Activated CD4-positive, alpha-beta memory T cell treated with anti-CD3 and anti-CD28 coated beads, Interleukin-2, amount 10 ng/mL, durations not matched to agents 7 days and 5 days (primary cell): ENCODE results near the gene SPAG9. TPM values are rescaled to one million over a fixed set of nuclear protein-coding genes. Genes with fewer than 3 reads are reported as not detected.

ENCODE experiments used
- CTCF ChIA-PET: fragments of 350-600 bp; sonication (Branson Sonifier 250); formaldehyde crosslinking; loops from one replicate; lab custom pipeline; 2021; ENCODE audit warnings: antibody characterized with exemption, inconsistent platforms; lab: Charles Lee
- POLR2A ChIA-PET: fragments of 350-600 bp; sonication (Branson Sonifier 250); formaldehyde crosslinking; loops from one replicate; lab custom pipeline; 2021; ENCODE audit warnings: antibody characterized with exemption; lab: Charles Lee
- DNase-seq: peaks from one replicate; pipeline ENCODE4 v3.0.0-alpha.2; 2020
- H3K27ac Mint-ChIP-seq: one replicate; pipeline ENCODE4 v1.8.0; 2021; ENCODE audit warnings: mild to moderate bottlenecking, mixed read lengths
- H3K27me3 Mint-ChIP-seq: one replicate; pipeline ENCODE4 v1.8.0; 2021; ENCODE audit warnings: mixed read lengths
- H3K36me3 Mint-ChIP-seq: one replicate; pipeline ENCODE4 v1.8.0; 2021; ENCODE audit warnings: low read depth, mixed read lengths
- H3K4me1 Mint-ChIP-seq: one replicate; pipeline ENCODE4 v1.8.0; 2021; ENCODE audit warnings: mixed read lengths
- H3K4me3 Mint-ChIP-seq: one replicate; pipeline ENCODE4 v1.8.0; 2021; ENCODE audit warnings: mild to moderate bottlenecking, mixed read lengths
- H3K9me3 Mint-ChIP-seq: one replicate; pipeline ENCODE4 v1.8.0; 2021; ENCODE audit warnings: mixed read lengths
- total RNA-seq, 2 experiments: library from RNA; stranded (reverse); gene quantifications; one replicate each; pipeline ENCODE4 v1.2.3, GENCODE V29; 2021

SPAG9 gene
- total RNA-seq, 2 experiments from 2014 or later = 50.9 to 53.0 TPM

DNA sequence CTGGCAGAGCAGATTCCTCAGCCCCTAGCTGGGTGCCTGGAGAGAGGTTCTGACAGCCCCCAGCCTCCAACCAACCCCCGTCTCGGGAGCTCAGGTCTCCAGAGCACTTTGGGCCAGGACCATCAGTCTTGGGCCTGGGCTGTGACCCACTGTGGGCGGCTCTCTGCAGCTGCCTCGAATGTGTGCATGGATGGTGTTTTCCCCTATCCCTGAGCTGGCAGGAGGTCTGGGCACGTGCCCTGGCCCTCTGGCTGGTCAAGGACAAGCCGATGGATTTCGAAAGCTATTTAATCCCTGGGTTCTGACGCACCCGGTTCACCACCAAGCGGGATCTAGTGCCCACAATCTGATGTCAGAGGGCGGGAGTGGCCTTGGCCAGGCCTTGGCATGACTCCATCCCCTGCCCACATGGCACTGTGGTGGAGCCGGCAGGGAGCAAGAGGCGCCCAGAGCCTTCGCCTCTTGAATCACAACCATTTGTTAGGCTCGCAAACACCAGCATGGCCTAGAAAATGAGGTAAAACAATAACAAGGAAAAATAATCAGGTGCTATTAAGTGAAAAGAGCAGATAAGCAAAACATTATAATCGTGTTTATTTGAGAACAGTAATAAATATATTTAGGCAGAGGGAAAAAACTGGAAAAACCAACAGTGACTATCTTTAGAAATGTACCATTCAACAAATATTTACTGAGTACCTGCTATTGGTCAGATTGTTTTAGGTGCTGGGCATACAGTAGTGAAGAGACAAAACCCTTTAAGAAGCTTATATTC lies 185.3 kb downstream of the SPAG9 start:
- POLR2A ChIA-PET = interaction anchor here (1.1 to 3.3 kb wide), 5 partner anchors 9 to 84 kb away, joined by 3 to 22 read pairs (median 5); partner anchors contain the start of gene TOB1

DNA sequence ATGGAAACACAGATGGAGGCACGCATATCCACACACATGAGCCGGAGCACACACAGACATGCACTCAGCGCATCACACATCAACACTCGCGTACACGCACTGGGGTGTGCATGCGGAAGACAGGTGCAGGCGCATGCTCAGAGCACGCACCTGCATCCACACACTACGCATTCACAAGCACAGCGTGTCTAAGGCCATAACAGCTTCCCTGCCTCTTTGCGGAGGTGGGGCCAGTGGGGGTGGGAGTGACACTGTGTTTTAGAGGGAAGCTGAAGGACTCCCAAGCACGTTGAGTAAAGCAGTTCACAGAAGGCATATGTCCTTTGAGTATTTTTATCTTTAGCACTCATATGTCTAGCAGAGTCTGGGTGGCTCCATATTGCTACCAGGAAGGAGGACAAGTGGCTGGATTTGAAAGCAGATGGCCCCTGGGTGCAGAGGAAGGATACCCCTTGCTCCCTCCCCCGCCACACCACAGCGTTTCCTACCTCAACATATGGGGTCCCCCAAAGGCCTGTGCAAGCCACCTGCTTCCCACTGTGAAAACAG lies 185.9 kb downstream of the SPAG9 start:
- Mint-ChIP-seq H3K4me3 (no peak overlapping the region), H3K36me3 (no peaks in the 10 kb centered on the region), H3K4me1 (peaks cover 15% of the 10 kb centered on the region), H3K9me3 (no peaks in the 10 kb centered on the region), H3K27me3 (peaks cover 9% of the 10 kb centered on the region), H3K27ac (no peak overlapping the region)
- ChIA-PET CTCF (interaction anchor here (2.8 kb wide), 1 partner anchor 82 kb away, joined by 9 read pairs; no protein-coding TSS in a partner anchor), POLR2A (interaction anchor here (0.6 to 3.3 kb wide), 5 partner anchors 9 to 83 kb away, joined by 3 to 22 read pairs (median 5); partner anchors contain the start of gene TOB1)
- no peak for DNase-seq

More for the DNA sequence above, 185.3 kb downstream of the SPAG9 start:
- Mint-ChIP-seq H3K4me3 (no peak overlapping the region), H3K27me3 (peaks cover 4% of the 10 kb centered on the region), H3K9me3 (no peaks in the 10 kb centered on the region), H3K36me3 (no peaks in the 10 kb centered on the region), H3K4me1 (peaks cover 11% of the 10 kb centered on the region), H3K27ac (no peak overlapping the region)
- DNase-seq = no peak
- CTCF ChIA-PET = interaction anchor here (1.1 to 2.8 kb wide), 3 partner anchors 13 to 83 kb away, joined by 3 to 9 read pairs (median 3); no protein-coding TSS in a partner anchor

DNA sequence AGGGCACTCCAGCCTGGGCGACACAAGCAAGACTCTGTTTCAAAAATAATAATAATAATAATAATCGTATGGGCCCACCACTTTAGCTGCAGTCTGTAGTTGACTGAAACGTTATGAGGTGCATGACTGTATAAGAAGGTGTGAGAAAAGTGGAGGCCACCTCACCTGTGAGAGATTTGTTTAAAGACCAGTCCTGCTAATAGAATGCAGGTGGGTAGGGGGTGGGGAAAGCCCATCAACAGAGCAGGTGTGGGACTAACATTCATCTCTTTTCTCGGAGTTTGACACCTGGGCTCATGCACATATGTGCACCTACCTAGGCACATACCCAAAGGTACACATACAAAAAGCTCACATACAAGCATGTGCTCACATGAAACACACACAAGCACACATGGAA lies 186.5 kb downstream of the SPAG9 start:
- Mint-ChIP-seq H3K27ac (no peak overlapping the region), H3K27me3 (peaks cover 12% of the 10 kb centered on the region), H3K4me1 (peaks cover 16% of the 10 kb centered on the region), H3K36me3 (no peaks in the 10 kb centered on the region), H3K4me3 (no peak overlapping the region), H3K9me3 (no peaks in the 10 kb centered on the region)
- DNase-seq = no peak
- ChIA-PET POLR2A (interaction anchor here (0.6 to 3.3 kb wide), 3 partner anchors 10 to 68 kb away, joined by 3 to 22 read pairs (median 16); partner anchors contain the start of gene TOB1), CTCF (interaction anchor here (2.8 kb wide), 1 partner anchor 81 kb away, joined by 9 read pairs; no protein-coding TSS in a partner anchor)

DNA sequence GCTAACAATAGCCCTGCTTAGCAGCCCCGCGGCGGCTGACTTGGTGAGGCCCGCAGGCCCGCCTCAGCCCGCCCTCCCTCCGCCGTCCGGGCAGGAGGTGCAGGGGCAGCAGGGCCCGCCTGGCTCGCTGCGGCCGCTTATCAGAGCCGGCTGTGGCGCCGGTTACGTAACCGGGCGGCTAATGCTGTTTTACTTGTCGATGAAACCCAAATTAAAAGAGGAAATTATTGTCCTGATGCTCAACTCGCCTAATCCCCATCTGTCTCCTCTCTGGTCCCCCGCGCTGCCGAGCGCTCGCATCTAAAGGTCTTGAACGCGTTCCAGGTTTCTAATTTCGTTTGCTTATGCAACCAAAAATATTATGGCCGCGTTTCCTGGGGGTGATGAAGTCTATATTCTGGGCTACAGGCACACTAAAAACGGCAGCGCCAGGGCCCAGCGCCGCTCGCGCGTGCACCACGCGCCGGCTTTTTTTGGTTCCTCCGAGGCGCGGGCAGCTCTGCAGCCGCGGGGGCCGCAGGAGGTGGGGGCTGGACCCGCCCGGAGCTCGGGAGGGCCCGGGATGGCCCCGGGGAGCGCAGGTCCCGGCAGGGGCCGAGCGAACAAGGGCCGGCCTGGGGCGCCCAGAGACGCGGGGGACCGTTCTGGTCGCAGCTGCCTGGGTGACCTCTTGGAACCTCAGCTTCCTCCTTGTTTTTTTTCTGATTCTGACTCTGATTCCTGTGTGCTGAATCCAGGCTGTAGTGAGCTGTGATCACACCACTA lies 189.3 kb downstream of the SPAG9 start:
- POLR2A ChIA-PET = interaction anchor here (0.8 to 2.9 kb wide), 12 partner anchors 13 to 231 kb away, joined by 3 to 55 read pairs (median 4); partner anchors contain the start of gene TOB1
- CTCF ChIA-PET = interaction anchor here (0.9 to 2.7 kb wide), 6 partner anchors 12 to 79 kb away, joined by 3 to 12 read pairs (median 7); partner anchors contain the start of gene TOB1

DNA sequence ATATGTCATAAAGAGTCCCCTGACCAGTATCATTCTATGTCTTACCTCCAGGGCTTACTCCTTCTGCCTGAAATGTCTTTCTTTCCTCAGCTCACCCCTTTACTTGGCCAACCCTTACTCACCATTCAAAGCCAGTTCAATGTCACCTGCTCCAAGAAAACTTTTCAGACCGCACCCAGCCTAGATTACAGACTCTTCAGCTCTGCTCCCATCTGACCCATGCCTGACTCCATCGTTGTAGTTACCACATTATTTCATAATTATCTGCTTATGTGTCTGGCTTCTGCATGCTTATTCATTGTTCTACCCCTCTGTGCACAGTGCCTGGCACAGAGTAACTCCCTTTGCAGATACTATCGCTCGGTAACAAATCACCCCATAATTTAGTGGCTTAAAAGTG lies 192.0 kb downstream of the SPAG9 start:
- ChIA-PET POLR2A (interaction anchor here (4.7 kb wide), 1 partner anchor 62 kb away, joined by 71 read pairs; the partner anchor contains the start of gene TOB1), CTCF (no interaction called here)

More for the DNA sequence above, 189.3 kb downstream of the SPAG9 start:
- DNase-seq = peak; percentile 53
- Mint-ChIP-seq H3K4me3 (peak overlapping the region; percentile 68), H3K9me3 (no peaks in the 10 kb centered on the region), H3K27ac (peak overlapping the region; percentile 47), H3K27me3 (peaks cover 23% of the 10 kb centered on the region), H3K4me1 (peaks cover 39% of the 10 kb centered on the region), H3K36me3 (no peaks in the 10 kb centered on the region)

DNA sequence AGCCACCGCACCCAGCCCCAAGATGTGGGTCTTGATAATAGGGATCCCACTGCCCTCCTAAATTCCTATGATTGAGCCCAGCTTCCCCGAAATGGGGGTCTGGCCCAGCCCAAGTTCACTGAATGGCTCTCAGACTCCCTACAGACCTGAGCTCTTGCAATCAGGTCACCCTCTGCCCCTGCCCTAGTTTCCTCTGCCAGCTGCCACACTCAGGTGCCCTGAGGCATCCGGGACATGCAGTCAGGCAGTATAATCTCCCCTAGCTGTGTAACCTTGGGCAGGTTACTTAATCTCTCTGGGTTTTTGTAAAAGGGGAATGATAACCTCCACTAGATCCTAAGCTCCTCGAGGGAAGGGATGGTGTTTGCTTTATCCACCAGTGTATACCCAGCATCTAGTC lies 193.4 kb downstream of the SPAG9 start:
- H3K4me1 Mint-ChIP-seq = peaks cover 50% of the 10 kb centered on the region
- ChIA-PET CTCF (interaction anchor here (0.6 to 1.4 kb wide), 3 partner anchors 17 to 65 kb away, joined by 3 to 5 read pairs (median 3); no protein-coding TSS in a partner anchor), POLR2A (interaction anchor here (0.9 to 4.7 kb wide), 8 partner anchors 13 to 61 kb away, joined by 3 to 71 read pairs (median 6); partner anchors contain the start of gene TOB1)
- peaks cover 26% of the 10 kb centered on the region for H3K27me3 Mint-ChIP-seq
- no peak overlapping the region for H3K4me3 Mint-ChIP-seq
- DNase-seq = no peak
- H3K27ac Mint-ChIP-seq = no peak overlapping the region
- H3K9me3 Mint-ChIP-seq = no peaks in the 10 kb centered on the region
- H3K36me3 Mint-ChIP-seq = no peaks in the 10 kb centered on the region

More for the DNA sequence above, 192.0 kb downstream of the SPAG9 start:
- DNase-seq = no peak
- no peak overlapping the region for H3K4me3 Mint-ChIP-seq
- peaks cover 26% of the 10 kb centered on the region for H3K27me3 Mint-ChIP-seq
- peaks cover 50% of the 10 kb centered on the region for H3K4me1 Mint-ChIP-seq
- H3K9me3 Mint-ChIP-seq = no peaks in the 10 kb centered on the region
- no peak overlapping the region for H3K27ac Mint-ChIP-seq
- no peaks in the 10 kb centered on the region for H3K36me3 Mint-ChIP-seq

DNA sequence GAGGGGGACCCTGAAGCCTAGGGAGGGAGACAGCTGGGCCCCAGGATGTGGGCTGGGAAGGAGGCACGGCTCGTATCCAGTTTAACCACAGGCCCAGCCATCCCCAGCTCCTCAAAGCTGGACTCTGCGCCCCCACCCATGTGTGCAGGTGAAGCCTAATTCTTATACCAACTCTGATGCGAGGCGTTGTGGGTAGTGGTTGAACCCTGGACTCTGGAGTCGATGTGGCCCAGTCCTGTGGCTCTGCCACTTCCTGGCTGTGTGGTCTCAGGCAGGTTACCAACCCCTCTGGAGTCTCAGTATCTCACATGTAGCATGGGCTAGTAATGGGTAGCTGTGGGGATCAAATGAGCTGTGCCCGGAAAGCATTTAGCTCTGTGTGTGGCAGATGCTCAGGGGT lies 194.1 kb downstream of the SPAG9 start:
- peak; percentile 73 for DNase-seq
- Mint-ChIP-seq H3K27ac (no peak overlapping the region), H3K9me3 (no peaks in the 10 kb centered on the region), H3K4me1 (peaks cover 48% of the 10 kb centered on the region), H3K27me3 (peaks cover 24% of the 10 kb centered on the region), H3K36me3 (no peaks in the 10 kb centered on the region), H3K4me3 (no peak overlapping the region)
- ChIA-PET POLR2A (interaction anchor here (0.6 to 4.7 kb wide), 11 partner anchors 9 to 66 kb away, joined by 3 to 71 read pairs (median 4); partner anchors contain the start of gene TOB1), CTCF (interaction anchor here (0.6 to 1.5 kb wide), 6 partner anchors 14 to 75 kb away, joined by 3 to 5 read pairs (median 3); no protein-coding TSS in a partner anchor)

DNA sequence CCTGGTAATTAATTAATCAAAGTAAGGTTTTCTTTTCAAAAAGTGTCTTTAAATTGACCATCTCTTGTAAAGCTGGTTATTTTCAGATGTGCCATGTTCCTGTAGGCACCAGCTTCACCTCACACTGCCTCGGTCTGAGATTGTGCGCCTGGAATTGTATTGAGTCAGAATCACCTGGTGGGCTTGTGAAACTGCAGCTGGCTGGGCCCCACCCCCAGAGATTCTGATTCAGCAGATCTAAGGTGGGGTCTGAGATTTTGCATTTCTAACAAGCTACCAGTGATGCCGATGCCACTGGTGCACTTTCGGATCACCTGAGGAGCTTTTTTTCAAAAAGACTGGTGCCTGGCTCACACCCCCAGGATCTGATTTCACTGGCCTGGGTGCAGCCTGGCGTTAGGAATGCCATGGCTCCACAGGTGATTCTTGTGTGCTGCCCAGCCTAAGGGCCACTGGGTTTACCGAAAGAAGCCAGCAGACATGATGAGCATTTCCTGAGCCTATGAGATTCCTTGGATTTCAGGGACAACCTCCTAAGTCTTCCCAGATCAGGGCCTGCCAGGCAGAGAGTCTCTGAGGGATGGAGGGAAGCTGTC lies 195.3 kb downstream of the SPAG9 start:
- no peaks in the 10 kb centered on the region for H3K9me3 Mint-ChIP-seq
- H3K27ac Mint-ChIP-seq = no peak overlapping the region
- POLR2A ChIA-PET = interaction anchor here (1.5 to 4.7 kb wide), 5 partner anchors 10 to 59 kb away, joined by 4 to 71 read pairs (median 13); partner anchors contain the start of gene TOB1

DNA sequence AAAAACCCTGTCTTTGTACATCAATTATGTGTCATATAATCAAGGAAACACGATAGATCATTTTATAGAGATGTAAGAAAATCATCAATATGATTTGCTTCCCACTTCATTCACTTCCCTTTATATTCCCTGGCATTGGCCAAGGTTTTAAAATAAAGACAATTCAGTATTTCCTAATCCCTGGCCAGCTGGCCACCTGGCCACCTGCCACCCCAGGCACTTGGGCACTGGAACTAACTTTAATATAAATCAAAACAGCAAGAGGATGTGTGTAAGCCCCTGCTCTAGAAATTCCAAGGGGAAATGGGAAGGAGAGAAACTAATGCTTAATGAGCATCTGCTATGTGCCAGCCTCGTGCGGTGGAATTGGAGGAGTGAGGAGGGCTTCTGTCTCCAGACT lies 195.9 kb downstream of the SPAG9 start:
- no peaks in the 10 kb centered on the region for H3K36me3 Mint-ChIP-seq
- H3K4me1 Mint-ChIP-seq = peaks cover 47% of the 10 kb centered on the region
- peaks cover 17% of the 10 kb centered on the region for H3K27me3 Mint-ChIP-seq
- no peaks in the 10 kb centered on the region for H3K9me3 Mint-ChIP-seq
- H3K4me3 Mint-ChIP-seq = no peak overlapping the region
- CTCF ChIA-PET = interaction anchor here (0.7 kb wide), 2 partner anchors 20 to 57 kb away, joined by 3 read pairs; no protein-coding TSS in a partner anchor
- no peak overlapping the region for H3K27ac Mint-ChIP-seq
- POLR2A ChIA-PET = interaction anchor here (1.5 to 4.7 kb wide), 3 partner anchors 20 to 59 kb away, joined by 4 to 71 read pairs (median 13); partner anchors contain the start of gene TOB1
- no peak for DNase-seq

More for the DNA sequence above, 195.3 kb downstream of the SPAG9 start:
- H3K4me3 Mint-ChIP-seq = no peak overlapping the region
- H3K27me3 Mint-ChIP-seq = peaks cover 22% of the 10 kb centered on the region
- CTCF ChIA-PET = interaction anchor here (0.7 to 1.5 kb wide), 4 partner anchors 13 to 73 kb away, joined by 3 to 4 read pairs (median 3); no protein-coding TSS in a partner anchor
- no peak for DNase-seq
- H3K4me1 Mint-ChIP-seq = peaks cover 46% of the 10 kb centered on the region
- no peaks in the 10 kb centered on the region for H3K36me3 Mint-ChIP-seq

DNA sequence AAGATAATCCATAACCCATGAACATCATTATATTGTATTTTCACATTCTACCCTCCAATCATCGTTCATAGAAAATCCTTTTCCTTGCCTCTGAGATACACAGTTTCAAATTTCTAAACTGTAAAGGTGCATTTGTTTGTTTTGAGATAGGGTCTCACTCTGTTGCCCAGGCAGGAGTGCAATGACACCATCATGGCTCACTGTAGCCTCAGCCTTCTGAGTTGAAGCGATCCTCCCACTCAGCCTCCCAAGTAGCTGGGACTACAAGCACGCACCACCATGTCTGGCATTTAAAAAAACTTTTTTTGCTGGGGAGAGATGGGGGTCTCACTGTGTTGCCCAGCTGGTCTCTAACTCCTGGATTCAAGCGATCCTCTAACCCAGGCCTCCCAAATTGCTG lies 196.4 kb downstream of the SPAG9 start:
- DNase-seq = no peak
- no peak overlapping the region for H3K27ac Mint-ChIP-seq
- ChIA-PET CTCF (no interaction called here), POLR2A (interaction anchor here (4.7 to 11.4 kb wide), 2 partner anchors 58 to 59 kb away, joined by 71 to 144 read pairs; partner anchors contain the start of gene TOB1)
- peaks cover 50% of the 10 kb centered on the region for H3K4me1 Mint-ChIP-seq
- peaks cover 15% of the 10 kb centered on the region for H3K27me3 Mint-ChIP-seq
- no peak overlapping the region for H3K4me3 Mint-ChIP-seq
- H3K36me3 Mint-ChIP-seq = no peaks in the 10 kb centered on the region
- no peaks in the 10 kb centered on the region for H3K9me3 Mint-ChIP-seq

DNA sequence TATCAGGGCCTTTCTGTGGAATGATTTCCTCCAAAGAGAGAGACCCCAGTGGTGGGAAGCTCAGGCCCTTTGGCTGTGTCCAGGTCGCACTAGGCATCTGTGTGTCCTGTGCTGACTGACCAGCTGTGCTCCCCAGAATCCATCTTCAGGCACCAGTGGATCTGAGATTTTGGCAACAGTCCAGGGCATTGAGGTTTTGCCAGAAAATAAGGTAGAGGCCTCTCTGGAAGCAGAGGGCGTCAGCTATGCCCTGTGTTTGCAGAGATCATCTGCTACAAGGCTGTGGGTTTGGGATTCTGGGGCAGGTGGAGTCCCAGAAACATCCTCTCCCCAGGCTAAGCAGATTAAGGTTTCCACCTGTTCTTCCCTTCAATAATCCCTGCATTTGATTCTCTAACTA lies 197.1 kb downstream of the SPAG9 start:
- peaks cover 54% of the 10 kb centered on the region for H3K4me1 Mint-ChIP-seq
- no peak overlapping the region for H3K4me3 Mint-ChIP-seq
- no peaks in the 10 kb centered on the region for H3K36me3 Mint-ChIP-seq
- no peak overlapping the region for H3K27ac Mint-ChIP-seq
- no peaks in the 10 kb centered on the region for H3K9me3 Mint-ChIP-seq
- POLR2A ChIA-PET = interaction anchor here (1.1 to 11.4 kb wide), 2 partner anchors 12 to 58 kb away, joined by 3 to 144 read pairs; partner anchors contain the start of gene TOB1
- H3K27me3 Mint-ChIP-seq = peaks cover 11% of the 10 kb centered on the region
- CTCF ChIA-PET = no interaction called here
- DNase-seq = no peak
